Measurements from ENCODE around the gene DNAJC4. TPM values are rescaled to one million over a fixed set of nuclear protein-coding genes. Genes with fewer than 3 reads are reported as not detected.

The DNAJC4 gene
- total and polyA plus RNA-seq, 9 of the 15 experiments (the other 6 are each of a cell fraction or from before 2014, with no cell fraction given), result 4.0 to 32.6 (median 19.9) TPM

- Histone ChIP-seq H2AFZ (ENCODE audit: low read depth, low read length) (peak overlapping the region; percentile 72), H3K79me2 (ENCODE audit: control insufficient read depth, insufficient read depth, low read length) (peaks cover 32% of the 10 kb centered on the region), H4K20me1 (replicated peaks; ENCODE audit: control insufficient read depth, insufficient read depth, low read length) (no peaks in the 10 kb centered on the region), H3K9ac (ENCODE audit: insufficient read depth in 1 of 2, low read depth in 2 of 2, low read length in 2 of 2) (peak overlapping the region; percentile 84 to 99), H3K4me2 (ENCODE audit: insufficient read depth, low read length) (peak overlapping the region; percentile 97), H3K36me3 (ENCODE audit: control insufficient read depth, insufficient read depth, low read length) (peaks cover 5% of the 10 kb centered on the region), H3K9me3 (replicated peaks; ENCODE audit: control insufficient read depth, insufficient read depth, low read depth, low read length) (no peaks in the 10 kb centered on the region), H3K27me3 (ENCODE audit: control insufficient read depth in 2 of 2, insufficient read depth in 2 of 2, low read length in 2 of 2) (no peaks in the 10 kb centered on the region), H3K27ac (ENCODE audit: extremely low read depth, low read depth, low read length) (peak overlapping the region; percentile 89), H3K4me1 (replicated peaks in 1 of 2; ENCODE audit: control insufficient read depth in 2 of 2, insufficient read depth in 2 of 2, low read length in 2 of 2) (peaks cover 26 to 55% of the 10 kb centered on the region in 2 experiments), H3K4me3 (peak overlapping the region; percentile 70), H3K9me1 (ENCODE audit: control insufficient read depth, insufficient read depth, low read length) (no peaks in the 10 kb centered on the region)
- FAIRE-seq (no peak), ATAC-seq (peak; percentile 64), DNase-seq (ENCODE audit: extremely low read depth in 1 of 4, low spot score in 3 of 4) (peak in 1 of 4 experiments; percentile 86)
- POLR2A ChIA-PET, result interaction anchor here (0.6 to 2.2 kb wide), 19 partner anchors 11 to 1514 kb away, joined by 3 to 29 read pairs (median 4); partner anchors contain the start of genes FERMT3, NUDT22, PPP1R14B and PRDX5
- TSS peak; percentile 79 for BruUV-seq (replicated peaks)
- in situ Hi-C loops (cut with MboI) (no loop called here), intact Hi-C loops (cut with micrococcal nuclease) (loop anchor here (2.0 to 5.0 kb wide), 3 partner anchors 46 to 172 kb away; partner anchors contain the start of genes CATSPERZ, DNAJC4 and RPS6KA4)
- WGBS (ENCODE audit: insufficient coverage, low coverage, missing lambda C conversion rate), result under 1% methylated on average over 45 of the region's 52 CpGs
- CTCF ChIA-PET (ENCODE audit: low intra/inter-chr PET ratio), result no interaction called here
- TF ChIP-seq CREM (IDR thresholded peaks at IDR 0.05; ENCODE audit: low read depth) (peak; percentile 8; the same call in 1 of the 2 replicates), CREB1 (IDR thresholded peaks at IDR 0.05) (no peak), CREB1 (CRISPR knock-in tag; IDR thresholded peaks at IDR 0.05) (no peak; the same call in 1 of the 2 replicates), DPF2 (IDR thresholded peaks at IDR 0.05) (peak; percentile 17; the same call in 1 of the 2 replicates), MEIS2 (IDR thresholded peaks at IDR 0.05; ENCODE audit: partially characterized antibody) (no peak), NR2C1 (IDR thresholded peaks at IDR 0.05) (no peak), NR2C1 (tag; IDR thresholded peaks at IDR 0.05) (no peak), JUNB (CRISPR knock-in tag; conservative IDR thresholded peaks at IDR 0.05) (no peak), FOXO4 (CRISPR knock-in tag; IDR thresholded peaks at IDR 0.05) (no peak), BRCA1 (IDR thresholded peaks at IDR 0.05) (no peak), BRCA1 (CRISPR knock-in tag; IDR thresholded peaks at IDR 0.05) (0 out of 2 replicates have a peak, but pooled peaks have one; percentile 27), SMARCB1 (IDR thresholded peaks at IDR 0.05; ENCODE audit: insufficient read length, low read depth) (no peak), NEUROD1 (IDR thresholded peaks at IDR 0.05; ENCODE audit: borderline replicate concordance, low read depth, low read length, partially characterized antibody) (no peak), DDX20 (tag; IDR thresholded peaks at IDR 0.05; ENCODE audit: low read depth) (no peak), RB1 (IDR thresholded peaks at IDR 0.05; ENCODE audit: low read depth) (peak; percentile 89; the same call in 1 of the 2 replicates), ZNF134 (CRISPR knock-in tag; conservative IDR thresholded peaks at IDR 0.05) (no peak), KLF10 (CRISPR knock-in tag; IDR thresholded peaks at IDR 0.05) (no peak), BMI1 (IDR thresholded peaks at IDR 0.05; ENCODE audit: low read length) (no peak), RREB1 (CRISPR knock-in tag; IDR thresholded peaks at IDR 0.05) (peak; percentile 91)
Observed at GRCh38 chr11:64185175-64185692, 45.1 kb upstream of the DNAJC4 start.
